Endothelial cell (in vitro differentiated cells): ENCODE results near the gene NAALADL2. TPM values are rescaled to one million over a fixed set of nuclear protein-coding genes. Genes with fewer than 3 reads are reported as not detected.

Experiments
- DNase-seq: peaks from one replicate; pipeline ENCODE4 v3.0.0; 2021; ENCODE audit warnings: low spot score
- H3K27ac Mint-ChIP-seq: one replicate; pipeline ENCODE4 v1.8.0; 2021; ENCODE audit warnings: mixed read lengths, inconsistent platforms; ENCODE audit not compliant: unreplicated experiment
- H3K27me3 Mint-ChIP-seq: one replicate; pipeline ENCODE4 v1.8.0; 2021; ENCODE audit warnings: mild to moderate bottlenecking, moderate library complexity, mixed read lengths, inconsistent platforms; ENCODE audit not compliant: unreplicated experiment
- H3K36me3 Mint-ChIP-seq: one replicate; pipeline ENCODE4 v1.8.0; 2021; ENCODE audit warnings: mild to moderate bottlenecking, low read depth, mixed read lengths, inconsistent platforms; ENCODE audit not compliant: unreplicated experiment
- H3K4me1 Mint-ChIP-seq: one replicate; pipeline ENCODE4 v1.8.0; 2021; ENCODE audit warnings: mild to moderate bottlenecking, mixed read lengths, inconsistent platforms; ENCODE audit not compliant: unreplicated experiment
- H3K4me3 Mint-ChIP-seq: one replicate; pipeline ENCODE4 v1.8.0; 2021; ENCODE audit warnings: mild to moderate bottlenecking, mixed read lengths, inconsistent platforms; ENCODE audit not compliant: unreplicated experiment
- H3K9me3 Mint-ChIP-seq: one replicate; pipeline ENCODE4 v1.8.0; 2021; ENCODE audit warnings: mixed read lengths, inconsistent platforms; ENCODE audit not compliant: unreplicated experiment
- CTCF ChIP-seq: fragments of 200-600 bp; sonication (generic); IDR thresholded peaks from one replicate; pipeline ENCODE4 v1.5.0; 2021; ENCODE audit warnings: antibody characterized with exemption; ENCODE audit not compliant: unreplicated experiment
- total RNA-seq: library from RNA; stranded (reverse); fragmentation: NEBNext Ultra II Directional; extraction: Animal tissue kit (Norgen Biotek cat#: 25700); gene quantifications from one replicate; pipeline ENCODE4 v1.2.1, GENCODE V29; 2021; ENCODE audit not compliant: unreplicated experiment

NAALADL2 gene
- total RNA-seq, 1 donor from 2014 or later: 3.5 TPM

- Mint-ChIP-seq H3K9me3 (no peaks in the 10 kb centered on the region), H3K4me3 (no peak overlapping the region), H3K4me1 (no peaks in the 10 kb centered on the region), H3K27me3 (no peaks in the 10 kb centered on the region), H3K36me3 (no peaks in the 10 kb centered on the region), H3K27ac (no peak overlapping the region)
- no peak for TF ChIP-seq CTCF
- no peak for DNase-seq
Measured at GRCh38 chr3:175478301-175478700, 619.2 kb downstream of the NAALADL2 start.

DNA sequence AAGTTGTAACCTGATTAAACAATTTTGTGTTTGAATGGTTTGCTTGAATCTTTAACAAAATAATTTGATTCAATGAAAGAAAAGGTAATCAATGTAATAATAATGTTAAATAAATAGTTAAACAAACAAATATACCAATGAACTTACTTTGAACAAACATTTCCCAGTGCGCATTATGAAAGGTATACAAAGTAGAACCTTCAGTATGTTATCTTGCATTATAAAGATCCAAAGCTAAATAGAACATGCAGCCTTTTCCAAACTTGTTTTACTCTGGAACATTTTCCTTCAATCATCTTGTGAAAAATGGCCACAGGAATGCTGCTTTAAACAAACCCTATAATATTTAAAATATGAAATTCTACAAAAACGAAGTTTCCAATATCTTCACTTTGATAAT, 620.0 kb downstream of the NAALADL2 start:
- no peak for TF ChIP-seq CTCF
- no peak for DNase-seq
- Mint-ChIP-seq H3K27ac (no peak overlapping the region), H3K4me3 (no peak overlapping the region), H3K4me1 (no peaks in the 10 kb centered on the region), H3K9me3 (no peaks in the 10 kb centered on the region), H3K27me3 (no peaks in the 10 kb centered on the region), H3K36me3 (no peaks in the 10 kb centered on the region)

- Mint-ChIP-seq H3K27ac (no peak overlapping the region), H3K4me1 (no peaks in the 10 kb centered on the region), H3K36me3 (no peaks in the 10 kb centered on the region), H3K4me3 (no peak overlapping the region), H3K27me3 (no peaks in the 10 kb centered on the region), H3K9me3 (no peaks in the 10 kb centered on the region)
- no peak for TF ChIP-seq CTCF
- no peak for DNase-seq
Measured at GRCh38 chr3:175479800-175480199, 620.7 kb downstream of the NAALADL2 start.

- H3K36me3 Mint-ChIP-seq: no peaks in the 10 kb centered on the region
- H3K27ac Mint-ChIP-seq: no peak overlapping the region
- TF ChIP-seq CTCF: no peak
- H3K4me3 Mint-ChIP-seq: no peak overlapping the region
- no peaks in the 10 kb centered on the region for H3K27me3 Mint-ChIP-seq
- H3K4me1 Mint-ChIP-seq: no peaks in the 10 kb centered on the region
- no peaks in the 10 kb centered on the region for H3K9me3 Mint-ChIP-seq
- no peak for DNase-seq
Measured at GRCh38 chr3:175484666-175485065, 625.5 kb downstream of the NAALADL2 start.

GRCh38 chr3:175485436-175485835, 626.3 kb downstream of the NAALADL2 start:
- no peaks in the 10 kb centered on the region for H3K4me1 Mint-ChIP-seq
- H3K27me3 Mint-ChIP-seq: peaks cover 1% of the 10 kb centered on the region
- H3K36me3 Mint-ChIP-seq: no peaks in the 10 kb centered on the region
- H3K9me3 Mint-ChIP-seq: no peaks in the 10 kb centered on the region
- TF ChIP-seq CTCF: no peak
- no peak overlapping the region for H3K4me3 Mint-ChIP-seq
- H3K27ac Mint-ChIP-seq: no peak overlapping the region
- DNase-seq: no peak
